DMS153 treated with DMSO at 0.1 percent for 48 hours (cell line): ENCODE results near the gene NCR2.

Experiments used
- DNase-seq: peaks from one replicate; lab custom pipeline; 2025; ENCODE audit not compliant: unreplicated experiment; lab: John Stamatoyannopoulos, UW

Gene NCR2

DNA sequence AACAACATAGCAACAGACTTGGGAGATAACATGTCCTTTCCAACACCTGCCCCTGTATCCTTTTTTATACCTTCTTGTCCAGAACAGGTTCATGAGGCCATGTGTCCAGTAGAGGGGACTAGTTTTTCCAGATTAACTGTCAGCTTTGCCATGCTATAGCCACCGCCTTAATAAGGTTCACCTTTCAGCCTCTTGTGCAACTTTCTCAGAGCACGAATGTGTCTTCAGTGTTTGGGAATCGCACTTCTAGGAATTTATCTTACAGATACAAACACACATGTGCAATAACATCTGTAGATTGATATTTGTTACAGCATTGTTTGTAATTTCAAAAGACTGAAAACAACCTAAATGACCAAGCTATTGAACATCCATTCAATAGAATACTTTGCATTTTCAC is 21.4 kb downstream of the NCR2 start:
- no peak for DNase-seq

DNA sequence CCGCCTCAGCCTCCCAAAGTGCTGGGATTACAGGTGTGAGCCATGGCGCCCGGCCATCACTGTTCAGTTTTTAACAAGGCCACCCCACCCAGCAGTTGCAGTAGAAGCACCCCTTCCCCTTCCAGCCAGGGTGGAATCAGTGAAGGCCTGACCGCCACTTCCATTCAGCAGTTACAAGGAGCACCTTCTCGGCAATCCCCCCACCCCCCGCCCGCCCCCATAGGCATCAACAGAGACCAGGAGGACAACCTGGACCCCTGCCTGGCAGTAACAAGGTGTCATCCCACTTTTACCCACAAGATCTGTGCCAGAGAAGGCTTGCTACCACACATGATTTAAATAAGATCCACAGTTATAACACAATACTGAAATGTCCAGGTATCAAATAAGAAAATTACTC is 23.1 kb downstream of the NCR2 start:
- DNase-seq: no peak

DNA sequence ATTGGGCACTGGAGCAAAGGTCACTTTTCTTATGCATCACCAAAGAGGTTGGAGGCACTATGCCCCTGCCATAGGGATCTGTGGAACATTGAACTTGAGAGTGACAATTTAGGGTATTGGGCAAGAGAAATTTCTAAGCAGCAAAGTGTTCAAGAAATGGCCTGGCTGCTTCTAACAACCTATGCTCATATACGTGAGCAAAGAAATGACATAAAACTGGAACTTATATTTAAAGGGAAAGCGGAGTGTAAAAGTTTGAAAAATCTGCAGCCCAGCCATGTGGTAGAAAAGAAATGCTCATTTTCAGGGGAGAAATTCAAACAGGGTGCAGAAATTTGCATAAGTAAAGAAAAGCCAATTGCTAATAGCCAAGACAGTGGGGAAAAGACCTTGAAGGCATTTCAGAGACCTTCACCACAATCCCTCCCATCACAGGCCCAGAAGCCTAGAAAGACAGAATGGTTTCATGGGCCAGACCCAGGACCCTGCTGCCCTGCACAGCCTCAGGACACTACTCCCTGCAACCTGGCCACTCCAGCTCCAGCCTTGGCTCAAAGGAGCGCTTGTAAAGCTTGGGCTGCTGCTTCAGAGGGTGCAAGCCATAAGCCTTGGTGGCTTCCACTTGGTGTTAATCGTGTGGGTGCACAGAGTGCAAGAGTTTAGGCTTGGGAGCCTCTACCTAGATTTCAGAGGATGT is 24.4 kb downstream of the NCR2 start:
- DNase-seq: no peak

DNA sequence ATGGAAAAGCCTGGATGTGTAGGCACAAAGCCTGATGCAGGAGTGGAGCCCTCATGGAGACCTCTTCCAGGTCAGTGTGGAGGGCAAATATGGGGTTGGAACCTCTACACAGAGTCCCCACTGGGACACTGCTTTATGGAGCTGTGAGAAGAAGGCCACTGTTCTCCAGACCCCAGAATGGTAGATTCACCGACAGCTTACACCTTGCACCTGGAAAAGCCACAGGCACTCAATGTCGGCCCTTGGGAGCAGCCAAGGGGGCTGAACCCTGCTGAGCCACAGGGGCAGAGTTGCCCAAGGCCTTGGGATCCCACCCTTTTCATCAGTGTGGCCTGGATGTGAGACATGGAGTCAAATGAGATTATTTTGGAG is 24.9 kb downstream of the NCR2 start:
- DNase-seq: no peak

DNA sequence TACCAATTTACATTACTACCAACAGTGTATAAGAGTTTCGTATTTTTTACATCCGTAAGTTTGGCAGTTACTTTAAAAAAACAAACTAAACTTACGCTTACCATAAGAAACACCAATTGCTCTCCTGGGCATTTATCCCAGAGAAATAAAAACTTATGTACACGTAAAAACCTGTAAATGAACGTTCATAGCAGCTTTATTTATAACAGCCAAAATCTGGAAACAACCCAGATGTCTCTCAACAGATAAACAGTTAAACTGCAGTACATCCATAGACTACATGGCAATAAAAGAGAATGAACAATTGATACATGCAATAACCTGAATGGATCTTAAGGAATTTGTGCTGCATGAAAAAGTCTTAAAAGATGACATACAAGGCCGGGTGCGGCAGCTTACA is 30.7 kb downstream of the NCR2 start:
- DNase-seq: no peak

DNA sequence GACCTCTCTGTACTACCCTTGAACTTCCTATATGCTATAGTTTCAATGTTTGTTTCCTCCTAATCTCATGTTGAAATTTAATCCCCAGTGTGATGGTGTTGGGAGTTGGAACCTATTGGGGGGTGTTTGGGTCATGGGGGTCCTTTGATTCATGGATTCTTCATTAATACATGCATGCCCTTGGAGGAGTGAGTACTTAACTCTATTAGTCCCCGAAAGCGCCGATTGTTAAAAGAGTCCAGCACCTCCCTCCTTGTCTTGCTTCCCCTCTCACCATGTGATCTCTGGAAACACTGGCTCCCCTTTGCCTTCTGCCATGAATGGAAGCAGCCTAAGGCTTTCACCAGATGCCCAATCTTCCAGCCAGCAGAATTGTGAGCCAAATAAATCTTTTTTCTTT is 31.7 kb downstream of the NCR2 start:
- DNase-seq: no peak

DNA sequence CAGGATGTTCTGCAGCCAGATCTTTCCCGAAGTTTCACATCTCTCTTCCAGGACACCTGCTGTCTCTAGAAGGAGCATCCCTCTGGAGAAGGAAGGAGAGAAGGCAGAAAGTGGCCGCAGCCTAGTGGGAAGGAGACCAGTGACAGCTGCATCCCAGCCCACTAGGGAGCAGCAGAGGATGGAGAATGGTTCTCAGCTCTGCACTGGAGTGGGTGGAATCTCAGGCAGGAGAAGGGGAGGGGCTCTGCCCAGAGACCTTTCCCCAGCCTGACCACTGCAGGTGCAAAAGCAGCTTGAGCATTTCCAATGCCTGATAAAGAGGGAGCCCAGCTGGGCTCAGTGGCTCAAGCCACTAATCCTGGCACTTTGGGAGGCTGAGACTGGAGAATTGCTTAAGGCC is 32.3 kb downstream of the NCR2 start:
- DNase-seq: peak; percentile 30

DNA sequence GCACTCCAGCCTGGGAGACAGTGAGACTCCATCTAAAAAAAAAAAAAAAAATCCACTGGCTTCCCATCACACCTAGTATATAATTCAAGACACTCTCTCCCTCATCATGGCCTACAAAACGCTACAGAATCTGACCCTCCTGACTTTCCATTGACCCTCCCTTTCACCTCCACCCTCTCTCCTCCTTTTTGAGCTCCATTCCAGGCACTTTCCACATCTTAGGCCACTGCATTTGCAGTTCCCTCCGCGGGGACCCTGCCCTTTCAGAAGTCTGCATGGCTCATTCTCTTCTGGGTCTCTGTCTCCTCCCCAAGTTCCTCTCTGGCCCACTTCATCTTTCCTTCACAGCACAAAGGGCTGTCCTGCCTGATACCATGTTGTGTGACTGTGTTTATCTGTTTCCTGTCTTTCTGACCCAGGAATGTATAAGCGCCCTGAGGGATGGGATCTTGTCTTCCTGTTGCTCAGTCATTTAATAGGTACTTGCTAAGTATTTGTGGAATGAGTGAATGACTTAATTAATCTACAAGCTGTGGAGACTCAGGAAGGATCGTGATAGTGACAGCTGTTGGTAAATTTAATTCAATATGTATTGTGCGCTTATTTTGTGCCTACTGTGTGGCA is 35.2 kb downstream of the NCR2 start:
- no peak for DNase-seq

DNA sequence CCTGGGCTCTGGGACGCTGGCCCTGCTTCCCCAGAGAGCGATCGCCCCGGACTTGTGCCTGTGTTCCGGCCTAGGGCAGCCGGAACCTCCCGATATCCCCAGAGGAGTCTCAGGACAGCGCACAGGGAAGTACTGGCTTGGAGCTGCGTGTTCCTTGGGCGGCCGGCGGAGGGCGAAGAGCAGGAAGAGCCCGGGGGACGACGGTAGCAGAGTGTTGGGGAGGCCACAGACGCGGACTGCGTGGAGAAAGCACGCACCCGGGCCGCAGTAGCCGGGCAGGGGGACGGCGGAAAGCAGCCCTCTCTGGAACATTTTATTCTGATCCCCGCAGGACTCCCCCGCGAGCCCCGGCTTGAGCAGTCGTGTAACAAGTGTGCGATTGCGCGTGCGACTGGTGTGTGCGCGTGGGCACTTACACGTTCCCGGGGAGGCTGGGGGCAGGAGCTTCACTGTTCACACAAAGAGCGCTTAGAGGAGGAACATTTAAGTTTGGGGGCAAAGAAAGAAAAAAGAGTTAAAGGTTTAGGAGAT is 36.1 kb downstream of the NCR2 start:
- DNase-seq: no peak

DNA sequence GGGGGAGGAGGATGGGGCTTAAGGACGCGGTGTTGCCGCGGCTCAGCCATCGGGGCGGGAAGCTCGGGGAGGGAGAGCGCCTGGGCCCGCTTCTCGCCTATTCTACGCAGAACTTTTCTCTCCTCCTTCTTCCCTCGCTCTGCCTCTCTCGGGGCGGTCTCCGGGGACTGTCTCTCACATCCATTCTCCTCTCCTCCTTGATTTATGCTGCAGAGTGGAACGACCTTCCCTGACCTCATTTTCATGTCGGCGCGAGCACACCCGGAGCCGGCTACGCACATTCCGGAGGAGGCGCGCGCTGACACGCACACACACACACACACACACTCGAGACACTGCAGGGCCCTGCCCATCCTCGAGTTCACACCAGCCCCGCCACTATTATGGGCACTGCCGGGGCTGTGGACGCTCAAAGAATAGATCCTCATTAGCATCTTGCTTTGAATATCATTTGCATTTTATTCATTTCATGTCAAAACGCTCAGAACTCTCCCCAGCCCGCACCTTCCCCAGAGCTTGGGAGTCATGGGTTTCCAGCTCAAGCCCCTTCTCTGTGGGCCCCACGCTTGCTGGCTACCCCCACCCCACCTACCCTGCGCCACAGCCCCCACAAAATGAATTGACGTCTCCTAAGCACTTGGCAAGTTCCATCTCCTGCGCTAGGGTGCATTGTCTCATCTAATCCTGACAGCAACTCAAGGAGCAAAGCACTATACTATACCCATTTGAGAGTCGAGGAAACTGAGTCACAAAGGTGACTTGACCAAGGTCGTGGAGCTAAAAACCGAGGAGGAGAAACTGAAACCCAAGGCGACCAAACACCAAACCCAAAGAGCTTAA is 36.8 kb downstream of the NCR2 start:
- DNase-seq: no peak

DNA sequence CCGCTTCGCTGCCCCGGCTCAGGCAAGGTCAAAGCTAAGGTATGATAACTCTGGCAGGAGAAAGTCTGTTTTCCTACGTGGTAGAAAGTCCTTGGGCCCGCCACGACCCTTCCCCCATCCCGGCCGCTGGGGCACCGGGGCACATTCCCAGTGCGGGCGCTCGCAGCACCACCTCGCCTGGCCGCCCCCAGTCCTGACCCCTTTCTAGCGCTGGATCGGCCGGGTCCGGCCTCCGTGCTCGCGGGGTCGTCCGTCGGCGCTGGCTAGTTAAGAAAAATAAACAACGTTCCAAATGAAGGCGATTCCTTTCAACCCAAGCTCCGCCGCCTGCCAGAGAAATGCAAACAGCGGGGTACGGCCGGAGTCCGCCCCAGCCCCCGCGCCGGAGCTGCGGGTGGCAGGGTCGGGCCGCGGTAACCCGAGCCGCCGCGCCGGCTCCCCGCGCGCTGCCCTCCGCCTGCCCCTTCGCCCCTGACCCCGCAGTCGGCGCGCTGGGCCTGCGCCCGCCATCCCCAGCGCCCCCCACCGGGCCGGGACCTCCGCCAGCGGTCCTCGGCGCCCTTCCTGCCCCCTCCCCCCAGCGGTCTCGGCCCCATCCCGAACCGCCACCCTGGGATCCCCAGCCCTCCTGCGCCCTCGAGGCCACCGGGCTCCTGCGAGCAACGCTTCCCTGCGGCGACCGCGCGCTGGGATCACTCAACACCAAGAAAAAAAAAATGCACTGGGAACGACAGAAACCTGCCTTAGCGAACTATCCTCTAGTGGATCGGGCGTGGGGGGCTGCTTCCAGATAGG is 37.6 kb downstream of the NCR2 start:
- no peak for DNase-seq

DNA sequence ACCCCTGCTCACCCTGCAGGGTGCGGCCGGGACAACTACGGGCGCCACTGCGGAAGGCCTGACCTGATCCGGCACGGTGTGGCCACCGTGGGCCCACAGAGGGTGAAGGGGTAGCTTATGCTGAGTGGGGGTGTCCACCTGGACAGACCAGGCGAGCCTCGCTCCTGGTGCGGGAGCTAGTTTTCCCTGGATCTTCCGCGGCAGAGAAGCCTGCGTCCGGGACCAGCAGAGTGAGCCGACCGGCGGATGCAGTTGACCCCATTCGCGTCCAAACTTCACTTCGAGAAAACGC is 38.2 kb downstream of the NCR2 start:
- DNase-seq: no peak

DNA sequence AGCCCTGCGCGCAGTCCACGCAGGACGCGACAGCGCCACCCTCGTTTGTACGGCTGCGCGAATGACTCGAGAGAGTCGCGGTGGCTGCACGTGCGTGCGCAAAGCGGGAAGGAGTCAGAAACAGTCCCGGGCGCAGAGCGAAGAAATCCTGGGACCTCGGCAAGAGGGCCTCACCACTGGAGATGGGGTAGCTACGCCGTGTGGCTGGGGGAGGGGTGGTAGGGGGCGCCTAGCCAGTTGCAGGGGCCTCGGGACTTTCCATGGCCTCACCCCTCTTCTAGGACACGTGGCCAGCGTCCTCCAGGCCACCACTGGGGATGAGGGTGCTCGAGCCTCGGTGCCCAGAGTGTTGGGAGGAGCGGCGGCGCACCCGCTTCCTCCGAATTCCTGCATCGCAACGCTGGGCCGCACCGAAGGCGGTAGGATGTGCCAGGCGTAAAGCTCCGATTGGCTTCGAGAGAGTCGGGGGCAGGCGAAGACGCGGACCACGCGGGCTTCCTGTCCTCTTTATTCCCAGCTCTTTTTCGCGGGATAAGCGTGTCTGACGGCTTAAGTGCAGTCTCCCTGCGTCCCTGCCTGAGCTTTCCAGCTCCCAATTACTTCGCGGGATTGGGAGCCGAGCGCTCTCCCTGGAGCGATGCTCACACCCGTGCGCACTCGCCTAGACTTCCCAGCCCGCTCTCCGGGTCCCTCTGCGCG is 38.7 kb downstream of the NCR2 start:
- no peak for DNase-seq

DNA sequence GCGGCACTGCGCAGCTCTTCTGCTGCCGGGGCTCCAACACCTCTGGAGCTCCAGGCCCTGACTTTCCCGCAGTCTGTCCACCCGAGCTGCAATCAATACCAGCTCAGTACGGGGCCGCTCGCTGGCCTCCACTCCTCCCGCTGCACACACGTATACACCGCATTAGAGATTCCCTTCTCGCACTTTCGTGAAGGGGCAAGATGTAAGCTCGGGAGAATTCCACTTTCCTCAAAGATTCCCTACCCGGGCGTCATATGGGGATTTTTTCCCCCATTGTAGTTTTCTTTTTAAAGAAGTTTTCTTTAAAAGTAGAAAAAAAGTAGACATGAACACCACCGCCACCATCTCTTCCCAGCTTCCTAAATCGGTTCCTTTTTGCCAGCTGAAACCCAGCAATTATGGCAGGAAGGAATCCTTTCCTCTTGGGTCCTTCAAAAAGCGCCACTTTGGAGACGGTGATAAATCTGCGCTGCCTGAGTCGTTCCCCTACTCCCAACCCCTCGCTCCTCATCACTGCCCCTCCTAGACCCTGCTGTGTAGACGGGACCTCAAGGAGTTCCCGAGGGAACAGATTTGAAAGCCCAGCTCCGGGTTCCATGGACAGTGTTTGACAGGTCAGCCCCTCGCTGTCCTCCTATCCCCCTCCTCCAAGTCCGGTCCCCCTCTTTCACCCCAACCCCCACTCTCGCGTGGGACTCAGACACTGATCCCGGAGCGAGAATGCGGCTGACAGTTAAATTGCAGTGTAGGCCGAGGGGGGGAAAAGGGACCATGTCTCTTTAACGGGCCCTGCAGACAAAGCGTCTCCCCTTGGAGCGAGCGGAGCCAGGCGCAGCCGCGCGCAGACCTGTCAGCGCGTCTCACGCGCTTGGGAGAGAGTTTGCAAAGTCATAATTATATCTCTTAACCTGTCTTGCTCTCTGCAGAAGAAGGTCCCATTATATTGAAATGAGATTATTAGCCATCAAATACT is 39.5 kb downstream of the NCR2 start:
- DNase-seq: no peak

DNA sequence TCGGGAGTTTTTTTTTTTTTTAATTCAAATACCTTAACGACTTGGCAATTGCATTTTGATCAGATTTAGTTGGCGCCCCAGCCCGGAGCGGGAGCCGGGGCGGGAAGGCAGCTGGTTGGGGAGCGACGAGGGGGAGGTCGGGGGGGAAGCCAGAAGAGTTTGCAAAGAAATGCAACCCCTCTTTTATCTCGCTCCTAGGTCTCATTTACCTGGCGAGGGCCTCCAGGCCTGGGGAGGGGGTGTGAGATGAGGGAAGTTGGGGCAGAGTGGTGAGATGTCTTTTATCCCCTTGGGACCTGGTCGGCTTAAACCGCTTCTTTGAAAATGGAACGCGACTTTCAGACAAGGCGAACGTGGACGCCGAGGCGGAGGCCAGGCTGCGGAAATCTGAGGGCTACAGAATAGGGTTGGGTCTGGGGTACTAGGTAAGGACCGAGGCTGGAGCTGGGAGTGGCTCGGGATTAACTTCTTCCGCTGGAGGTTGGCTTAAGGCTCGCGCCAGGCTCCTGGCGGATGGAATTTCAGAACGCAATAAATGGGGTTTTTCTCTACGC is 40.3 kb downstream of the NCR2 start:
- DNase-seq: no peak

DNA sequence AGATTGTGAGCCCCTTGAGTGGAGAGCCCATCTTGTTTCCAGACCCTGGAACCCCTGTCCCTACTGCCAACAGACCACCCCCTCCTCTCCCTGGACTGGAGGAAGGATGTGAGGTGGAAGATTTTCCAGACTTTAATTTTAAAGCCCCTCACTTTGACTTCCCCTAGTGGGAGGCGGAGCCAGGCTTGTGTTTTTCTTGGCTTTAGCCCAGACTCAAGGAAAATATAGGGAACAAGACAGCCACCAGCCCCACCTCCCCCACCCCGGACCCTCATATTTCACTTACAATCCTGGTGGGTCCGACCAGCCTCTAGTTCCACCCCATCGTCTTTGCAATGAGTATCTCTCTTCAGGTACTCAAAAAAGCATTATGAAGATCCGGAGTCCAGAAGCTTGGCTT is 40.8 kb downstream of the NCR2 start:
- DNase-seq: no peak

DNA sequence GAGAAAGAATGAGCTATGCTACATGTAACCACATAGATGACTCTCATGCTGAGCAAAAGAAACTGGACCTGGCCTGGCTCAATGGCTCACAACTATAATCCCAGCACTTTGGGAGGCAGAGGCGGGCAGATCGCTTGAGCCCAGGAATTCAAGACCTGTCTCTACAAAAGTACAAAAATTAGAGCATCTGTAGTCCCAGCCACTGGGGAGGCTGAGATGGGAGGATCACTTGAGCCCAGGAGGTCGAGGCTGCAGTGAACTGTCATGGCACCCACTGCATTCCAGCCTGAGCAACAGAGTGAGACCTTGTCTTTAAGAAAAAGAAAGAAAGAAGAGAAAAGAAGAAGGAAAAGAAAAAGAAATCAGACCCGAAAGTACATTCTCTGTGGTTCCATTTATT is 41.7 kb downstream of the NCR2 start:
- no peak for DNase-seq

DNA sequence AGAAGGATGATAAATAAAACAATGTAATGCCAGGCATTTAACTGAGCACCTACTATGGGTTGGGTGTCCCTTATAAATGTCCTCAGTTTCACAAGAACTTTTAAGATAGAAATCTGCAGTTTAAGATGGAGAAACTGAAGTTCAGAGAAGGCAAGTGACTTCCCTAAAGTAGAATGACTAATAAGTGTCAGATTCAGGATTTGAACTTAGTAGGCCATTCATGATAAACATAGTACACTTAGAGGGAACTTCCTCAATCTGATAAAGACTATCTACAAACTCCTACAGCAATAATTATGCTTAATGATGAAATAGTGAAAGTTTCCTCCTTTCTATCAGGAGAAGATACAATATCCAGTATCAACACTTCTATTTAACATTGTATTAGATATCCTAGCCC is 43.9 kb downstream of the NCR2 start:
- no peak for DNase-seq

DNA sequence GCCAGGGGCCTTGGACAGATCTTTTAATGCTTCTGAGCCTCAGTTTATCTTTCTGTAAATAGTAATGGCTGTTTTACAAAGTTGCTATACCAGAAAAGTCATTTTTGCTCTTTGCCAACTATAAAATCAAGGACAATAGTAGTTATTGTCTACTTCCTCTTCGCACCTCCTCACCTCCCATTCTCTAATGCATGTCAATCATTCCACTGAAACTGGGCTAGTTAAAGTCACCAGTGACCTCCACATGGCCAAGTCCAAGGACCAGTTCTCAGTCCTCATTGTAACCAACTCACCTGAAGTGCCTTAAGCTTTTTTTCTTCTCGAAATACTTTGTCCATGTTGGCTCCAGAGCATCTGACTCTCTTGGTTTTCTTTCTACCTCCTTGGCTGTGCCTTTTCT is 51.2 kb downstream of the NCR2 start:
- no peak for DNase-seq
